Osteoblast (primary cell): Measurements from ENCODE around the gene PRKN. TPM values are rescaled to one million over a fixed set of nuclear protein-coding genes. Genes with fewer than 3 reads are reported as not detected.

Experiments used
- DNase-seq: peaks from one replicate; pipeline ENCODE4 v3.0.0; 2011; ENCODE audit warnings: low spot score, mixed read lengths; ENCODE audit not compliant: insufficient read length; ENCODE audit errors: missing footprints
- H2AFZ ChIP-seq: 2 replicates; pipeline ENCODE4 v1.6.0; 2011; ENCODE audit warnings: mild to moderate bottlenecking, low read length
- H3K27ac ChIP-seq: 2 replicates; pipeline ENCODE4 v1.5.1; 2011; ENCODE audit warnings: mild to moderate bottlenecking, low read depth, low read length, moderate library complexity
- H3K27me3 ChIP-seq: 2 replicates; pipeline ENCODE4 v1.6.0; 2012; ENCODE audit warnings: mild to moderate bottlenecking, control low read depth, inconsistent platforms, low read length, moderate library complexity; ENCODE audit not compliant: insufficient read depth
- H3K36me3 ChIP-seq: 2 replicates; pipeline ENCODE4 v1.5.1; 2011; ENCODE audit warnings: mild to moderate bottlenecking, low read length, control low read depth, moderate library complexity; ENCODE audit not compliant: insufficient read depth
- H3K4me1 ChIP-seq: 2 replicates; pipeline ENCODE4 v1.5.1; 2011; ENCODE audit warnings: mild to moderate bottlenecking, low read length, control low read depth, moderate library complexity; ENCODE audit not compliant: insufficient read depth
- H3K4me2 ChIP-seq: 2 replicates; pipeline ENCODE4 v1.6.0; 2011; ENCODE audit warnings: mild to moderate bottlenecking, low read length; ENCODE audit not compliant: insufficient read depth
- H3K4me3 ChIP-seq: fragments of 200-600 bp; sonication (generic); 3 replicates; pipeline ENCODE4 v1.5.1; 2012; ENCODE audit warnings: mild to moderate bottlenecking, low read length, inconsistent platforms; ENCODE audit not compliant: insufficient read depth
- H3K79me2 ChIP-seq: 2 replicates; pipeline ENCODE4 v1.6.0; 2012; ENCODE audit warnings: mild to moderate bottlenecking, low read length, control low read depth, inconsistent platforms; ENCODE audit not compliant: insufficient read depth
- H3K9me3 ChIP-seq: 2 replicates; pipeline ENCODE4 v1.5.1; 2011; ENCODE audit warnings: low read depth, low read length, control low read depth
- H4K20me1 ChIP-seq: 2 replicates; pipeline ENCODE4 v1.6.0; 2012; ENCODE audit warnings: mild to moderate bottlenecking, low read length, control low read depth; ENCODE audit not compliant: insufficient read depth
- total RNA-seq: library from RNA; depleted of rRNA; stranded (reverse); fragments of >200 nt; gene quantifications from 2 replicates; pipeline ENCODE4 v1.2.3, GENCODE V29; 2012
- TF ChIP-seq, protein P1 (sequence below): IDR thresholded peaks from 2 replicates; pipeline ENCODE4 v1.5.1; 2011; ENCODE audit warnings: mild to moderate bottlenecking, low read depth, low read length, moderate library complexity; ENCODE audit errors: extremely low read depth

Gene PRKN
- total RNA-seq, 1 donor = 2.9 TPM

DNA sequence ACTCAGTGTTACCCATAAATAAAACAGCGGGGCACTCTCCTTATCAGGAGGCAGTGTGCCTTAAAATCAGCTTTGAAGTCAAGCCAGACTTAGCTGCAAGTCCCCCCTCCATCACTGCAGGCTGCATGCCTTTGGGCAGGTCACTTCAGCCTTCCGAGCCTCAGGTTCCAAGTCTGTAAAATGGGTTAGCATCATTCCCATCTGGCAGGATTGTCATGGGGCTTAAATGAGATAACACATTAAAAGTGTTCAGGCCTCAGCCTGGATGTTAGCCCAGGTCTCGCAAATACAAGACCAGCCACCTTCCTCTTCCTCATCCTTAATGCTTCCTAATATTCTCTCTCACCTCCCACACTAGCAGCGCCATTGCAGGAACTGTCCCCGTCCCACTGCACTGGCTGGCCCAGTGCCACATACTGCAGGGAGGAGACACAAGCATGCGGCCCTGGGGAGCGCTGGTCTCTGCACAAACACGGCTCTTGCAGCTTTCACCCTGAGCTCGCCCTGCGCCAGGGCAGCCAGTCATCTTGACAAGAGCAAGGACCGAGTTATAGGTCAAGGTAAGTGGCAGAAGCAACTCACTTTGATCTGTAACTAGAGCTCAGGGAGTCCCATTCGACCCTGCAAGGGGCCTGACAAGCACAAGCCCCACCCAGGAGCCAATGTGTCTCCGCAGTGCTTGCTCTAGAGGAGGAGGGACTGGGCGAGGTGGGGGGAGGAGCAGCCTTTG lies 889.1 kb downstream of the PRKN start:
- no peaks in the 10 kb centered on the region for H4K20me1 ChIP-seq
- no peak overlapping the region for H3K27ac ChIP-seq
- H3K36me3 ChIP-seq = no peaks in the 10 kb centered on the region
- H3K79me2 ChIP-seq = no peaks in the 10 kb centered on the region
- H2AFZ ChIP-seq = no peak overlapping the region
- H3K4me3 ChIP-seq = no peak overlapping the region
- no peaks in the 10 kb centered on the region for H3K27me3 ChIP-seq
- no peaks in the 10 kb centered on the region for H3K4me1 ChIP-seq
- no peak for DNase-seq
- H3K9me3 ChIP-seq = no peaks in the 10 kb centered on the region
- TF ChIP-seq, protein P1, sequence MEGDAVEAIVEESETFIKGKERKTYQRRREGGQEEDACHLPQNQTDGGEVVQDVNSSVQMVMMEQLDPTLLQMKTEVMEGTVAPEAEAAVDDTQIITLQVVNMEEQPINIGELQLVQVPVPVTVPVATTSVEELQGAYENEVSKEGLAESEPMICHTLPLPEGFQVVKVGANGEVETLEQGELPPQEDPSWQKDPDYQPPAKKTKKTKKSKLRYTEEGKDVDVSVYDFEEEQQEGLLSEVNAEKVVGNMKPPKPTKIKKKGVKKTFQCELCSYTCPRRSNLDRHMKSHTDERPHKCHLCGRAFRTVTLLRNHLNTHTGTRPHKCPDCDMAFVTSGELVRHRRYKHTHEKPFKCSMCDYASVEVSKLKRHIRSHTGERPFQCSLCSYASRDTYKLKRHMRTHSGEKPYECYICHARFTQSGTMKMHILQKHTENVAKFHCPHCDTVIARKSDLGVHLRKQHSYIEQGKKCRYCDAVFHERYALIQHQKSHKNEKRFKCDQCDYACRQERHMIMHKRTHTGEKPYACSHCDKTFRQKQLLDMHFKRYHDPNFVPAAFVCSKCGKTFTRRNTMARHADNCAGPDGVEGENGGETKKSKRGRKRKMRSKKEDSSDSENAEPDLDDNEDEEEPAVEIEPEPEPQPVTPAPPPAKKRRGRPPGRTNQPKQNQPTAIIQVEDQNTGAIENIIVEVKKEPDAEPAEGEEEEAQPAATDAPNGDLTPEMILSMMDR = no peak
- no peak overlapping the region for H3K4me2 ChIP-seq

GRCh38 chr6:161837854-161838253 lies 889.7 kb downstream of the PRKN start:
- TF ChIP-seq, protein P1 = no peak

DNA sequence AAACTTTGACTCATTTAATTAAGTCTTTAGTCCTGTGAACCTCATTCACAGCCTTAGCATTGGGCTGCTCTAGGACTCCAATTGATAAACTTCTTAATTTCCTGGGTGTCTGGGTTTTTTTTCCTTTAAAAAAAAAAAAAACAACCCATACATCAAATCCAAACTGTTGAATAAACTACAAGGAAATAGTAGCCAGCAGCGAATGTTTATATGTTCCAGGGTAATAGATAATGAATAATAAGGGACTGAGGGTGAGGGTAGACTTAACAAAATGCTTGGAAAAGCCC lies 890.2 kb downstream of the PRKN start:
- Histone ChIP-seq H3K9me3 (no peaks in the 10 kb centered on the region), H3K27me3 (no peaks in the 10 kb centered on the region), H3K27ac (no peak overlapping the region), H3K36me3 (no peaks in the 10 kb centered on the region), H3K4me2 (no peak overlapping the region), H4K20me1 (no peaks in the 10 kb centered on the region), H2AFZ (no peak overlapping the region), H3K79me2 (no peaks in the 10 kb centered on the region), H3K4me1 (no peaks in the 10 kb centered on the region), H3K4me3 (no peak overlapping the region)
- TF ChIP-seq, protein P1 = no peak
- DNase-seq = no peak

More at GRCh38 chr6:161837854-161838253, 889.7 kb downstream of the PRKN start:
- Histone ChIP-seq H3K4me3 (no peak overlapping the region), H3K79me2 (no peaks in the 10 kb centered on the region), H3K4me1 (no peaks in the 10 kb centered on the region), H2AFZ (no peak overlapping the region), H4K20me1 (no peaks in the 10 kb centered on the region), H3K36me3 (no peaks in the 10 kb centered on the region), H3K4me2 (no peak overlapping the region), H3K27ac (no peak overlapping the region), H3K27me3 (no peaks in the 10 kb centered on the region), H3K9me3 (no peaks in the 10 kb centered on the region)
- no peak for DNase-seq

DNA sequence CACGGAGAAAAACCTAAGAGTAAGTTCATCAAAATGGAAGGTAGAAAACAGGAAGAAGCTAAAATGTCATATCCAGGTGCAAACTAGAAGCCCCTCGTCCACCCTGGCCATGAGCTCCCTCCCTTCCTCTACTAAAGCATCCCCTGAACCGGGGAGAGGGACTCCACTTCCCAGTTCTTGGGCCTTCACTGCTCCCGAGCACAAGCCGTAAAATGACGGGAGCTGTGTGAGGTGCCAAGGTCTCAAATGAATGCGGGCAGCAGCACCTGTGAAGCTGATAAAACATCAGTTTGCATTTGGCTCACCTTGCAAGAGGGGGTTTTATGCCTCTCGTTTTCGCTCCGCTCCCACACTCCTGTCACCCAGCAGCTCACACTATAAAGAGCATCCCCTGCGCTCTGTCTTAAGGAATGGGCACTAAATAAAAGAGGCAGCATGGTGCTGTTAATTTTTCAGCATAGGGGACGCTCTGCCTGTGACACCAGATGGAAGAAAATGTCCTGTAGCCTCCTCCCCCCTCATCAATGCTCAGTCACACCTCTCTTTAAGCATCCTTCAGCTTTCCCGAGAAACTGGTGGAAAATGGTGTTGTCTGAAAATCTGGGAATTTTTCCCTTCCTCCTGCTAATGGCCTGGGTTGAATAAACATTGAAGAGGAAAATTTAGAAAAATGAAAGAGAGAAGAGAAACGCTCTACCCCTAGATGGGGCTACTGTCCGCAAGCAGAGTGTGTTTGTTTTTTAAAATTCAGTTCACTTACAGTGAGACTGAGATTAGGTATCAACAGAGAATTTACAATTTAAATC lies 890.7 kb downstream of the PRKN start:
- TF ChIP-seq, protein P1 = no peak
- Histone ChIP-seq H3K27ac (no peak overlapping the region), H4K20me1 (no peaks in the 10 kb centered on the region), H2AFZ (no peak overlapping the region), H3K36me3 (no peaks in the 10 kb centered on the region), H3K9me3 (no peaks in the 10 kb centered on the region), H3K27me3 (no peaks in the 10 kb centered on the region), H3K4me2 (no peak overlapping the region), H3K4me1 (no peaks in the 10 kb centered on the region), H3K4me3 (no peak overlapping the region), H3K79me2 (no peaks in the 10 kb centered on the region)
- no peak for DNase-seq
